Activated T-helper 1 cell treated with anti-CD3 and anti-CD28 coated beads, Interleukin-12 subunit alpha, Interleukin-12 subunit beta, Interleukin-2, Interleukin-4 antibody, amounts not matched to agents 30 ng/mL and 10 ng/mL and 1 ng/mL, durations not matched to agents 14 hours and 24 hours and 36 hours (primary cell): ENCODE measurements around the gene NME7. TPM values are rescaled to one million over a fixed set of nuclear protein-coding genes. Genes with fewer than 3 reads are reported as not detected.
"Not testable (repeated sequence)": the region's sequence is repeated elsewhere in the genome, so short reads cannot be mapped to it uniquely, and the experiment has no call there.

Experiments used
- DNase-seq: peaks from one replicate; pipeline ENCODE4 v3.0.0; 2021; ENCODE audit warnings: low spot score
- H3K27ac Mint-ChIP-seq: one replicate; pipeline ENCODE4 v1.8.0; 2021; ENCODE audit warnings: mild to moderate bottlenecking, mixed read lengths
- H3K27me3 Mint-ChIP-seq: one replicate; pipeline ENCODE4 v1.8.0; 2022; ENCODE audit warnings: mild to moderate bottlenecking, moderate library complexity, mixed read lengths; ENCODE audit not compliant: insufficient read depth
- H3K36me3 Mint-ChIP-seq: one replicate; pipeline ENCODE4 v1.8.0; 2021; ENCODE audit warnings: low read depth, mixed read lengths
- H3K4me1 Mint-ChIP-seq: one replicate; pipeline ENCODE4 v1.8.0; 2021; ENCODE audit warnings: low read depth, mixed read lengths
- H3K4me3 Mint-ChIP-seq: one replicate; pipeline ENCODE4 v1.8.0; 2021; ENCODE audit warnings: mild to moderate bottlenecking, moderate library complexity, mixed read lengths
- H3K9me3 Mint-ChIP-seq: one replicate; pipeline ENCODE4 v1.8.0; 2021; ENCODE audit warnings: mixed read lengths
- intact Hi-C: fragments of 100-400 bp; cut with micrococcal nuclease; formaldehyde crosslinking; loops from one replicate; pipeline ENCODE4 v1.15.1; 2024
- total RNA-seq: library from RNA; stranded (reverse); gene quantifications from 2 replicates; pipeline ENCODE4 v1.2.3, GENCODE V29; 2022

Gene NME7
- total RNA-seq, 1 donor from 2014 or later, result 13.9 TPM

DNA sequence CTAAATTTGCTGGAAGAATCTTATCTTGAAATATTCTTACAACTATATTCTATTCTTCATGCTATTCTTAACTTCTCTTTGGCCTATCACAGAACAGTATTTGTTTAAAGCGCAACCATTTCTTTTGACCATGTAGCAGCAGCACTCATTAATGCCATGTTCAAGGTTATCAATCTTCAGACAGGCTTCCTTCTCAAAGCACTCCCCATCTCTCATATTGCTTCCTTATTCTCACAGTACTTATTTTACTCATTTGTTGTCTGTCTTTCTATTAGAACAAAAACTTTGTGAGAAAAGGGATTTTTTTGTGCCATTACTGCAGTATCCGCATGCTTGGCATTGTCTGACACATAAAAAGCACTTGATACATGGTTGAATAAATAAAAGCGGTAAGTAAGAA, 171.4 kb downstream of the NME7 start:
- Mint-ChIP-seq H3K27ac (no peak overlapping the region), H3K4me1 (no peaks in the 10 kb centered on the region), H3K9me3 (peaks cover 4% of the 10 kb centered on the region), H3K4me3 (no peak overlapping the region), H3K36me3 (no peaks in the 10 kb centered on the region), H3K27me3 (no peaks in the 10 kb centered on the region)
- DNase-seq, result no peak
- intact Hi-C loops, result no loop called here

DNA sequence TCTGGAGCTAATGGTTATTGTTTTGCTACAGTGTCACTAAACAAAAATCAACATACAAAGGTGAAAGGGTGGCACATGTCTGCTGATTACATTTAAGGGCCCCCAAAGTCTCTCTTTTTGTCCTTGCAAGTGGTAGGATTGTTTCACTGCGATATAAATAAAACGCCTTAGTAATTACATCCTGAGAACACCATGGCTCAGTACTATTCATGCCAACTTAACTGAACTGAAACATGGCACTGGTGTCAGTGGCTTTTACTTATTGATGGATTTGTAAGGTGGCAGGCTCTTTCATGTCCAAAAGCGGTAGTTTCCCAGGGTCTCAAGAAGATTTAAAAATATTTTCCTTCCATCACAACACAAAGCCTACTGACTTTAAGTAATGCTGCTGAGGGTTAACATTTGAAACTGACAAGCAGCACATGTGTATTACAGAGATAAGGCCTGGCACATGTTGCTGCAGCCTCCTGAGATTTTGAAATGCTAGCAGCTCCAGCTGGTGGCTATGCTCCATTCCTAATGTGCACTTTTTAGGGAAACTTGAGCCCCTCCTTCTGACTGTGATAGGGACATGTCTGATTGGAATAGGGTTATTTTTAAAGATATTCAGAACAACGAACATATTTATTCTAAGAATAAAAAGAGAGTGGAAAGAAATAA, 174.3 kb downstream of the NME7 start:
- intact Hi-C loops, result no loop called here
- DNase-seq, result no peak
- Mint-ChIP-seq H3K4me3 (no peak overlapping the region), H3K27ac (no peak overlapping the region), H3K27me3 (no peaks in the 10 kb centered on the region), H3K36me3 (no peaks in the 10 kb centered on the region), H3K4me1 (no peaks in the 10 kb centered on the region), H3K9me3 (peaks cover 4% of the 10 kb centered on the region)

DNA sequence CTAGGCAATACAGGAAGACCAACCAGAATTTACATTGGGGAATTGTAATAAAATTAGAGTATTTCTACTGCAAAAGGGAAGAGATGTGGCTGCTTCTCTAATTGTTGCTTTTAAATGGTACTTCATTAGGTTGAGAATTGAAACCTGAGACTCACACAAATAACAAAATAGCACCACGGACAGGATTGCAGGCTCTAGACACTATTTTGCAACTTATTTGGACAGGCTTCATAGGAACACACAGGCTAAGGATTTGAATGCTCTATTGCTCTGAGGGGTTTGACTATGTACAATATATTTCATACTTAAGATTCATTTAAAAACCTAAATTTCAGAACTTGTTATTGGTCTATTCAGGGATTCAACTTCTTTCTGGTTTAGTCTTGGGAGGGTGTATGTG, 181.5 kb downstream of the NME7 start:
- peaks cover 3% of the 10 kb centered on the region for H3K27me3 Mint-ChIP-seq
- no peaks in the 10 kb centered on the region for H3K36me3 Mint-ChIP-seq
- intact Hi-C loops, result no loop called here
- no peak overlapping the region for H3K27ac Mint-ChIP-seq
- no peaks in the 10 kb centered on the region for H3K9me3 Mint-ChIP-seq
- no peak overlapping the region for H3K4me3 Mint-ChIP-seq
- H3K4me1 Mint-ChIP-seq, result no peaks in the 10 kb centered on the region
- no peak for DNase-seq

DNA sequence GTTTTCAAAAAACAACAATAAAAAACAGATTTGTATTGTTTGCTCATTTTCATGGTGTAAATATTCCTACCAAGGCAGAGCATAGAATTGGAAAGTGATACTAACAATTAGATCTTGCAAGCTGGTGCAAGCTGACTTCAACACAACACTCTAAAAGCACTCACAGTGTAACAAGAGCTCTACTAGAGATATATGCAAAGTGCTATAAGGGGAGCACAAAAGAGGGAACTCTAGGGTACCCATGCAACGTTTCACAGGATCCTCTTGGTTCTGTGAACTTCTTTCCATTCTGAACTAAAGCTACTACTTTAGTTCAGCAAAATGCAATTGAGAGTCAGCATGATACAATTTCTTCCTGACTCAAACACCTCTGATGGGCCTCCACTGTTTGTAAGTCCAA, 182.8 kb downstream of the NME7 start:
- Mint-ChIP-seq H3K4me1 (no peaks in the 10 kb centered on the region), H3K36me3 (no peaks in the 10 kb centered on the region), H3K9me3 (no peaks in the 10 kb centered on the region), H3K27me3 (peaks cover 3% of the 10 kb centered on the region), H3K27ac (no peak overlapping the region), H3K4me3 (no peak overlapping the region)
- no peak for DNase-seq
- intact Hi-C loops, result no loop called here

DNA sequence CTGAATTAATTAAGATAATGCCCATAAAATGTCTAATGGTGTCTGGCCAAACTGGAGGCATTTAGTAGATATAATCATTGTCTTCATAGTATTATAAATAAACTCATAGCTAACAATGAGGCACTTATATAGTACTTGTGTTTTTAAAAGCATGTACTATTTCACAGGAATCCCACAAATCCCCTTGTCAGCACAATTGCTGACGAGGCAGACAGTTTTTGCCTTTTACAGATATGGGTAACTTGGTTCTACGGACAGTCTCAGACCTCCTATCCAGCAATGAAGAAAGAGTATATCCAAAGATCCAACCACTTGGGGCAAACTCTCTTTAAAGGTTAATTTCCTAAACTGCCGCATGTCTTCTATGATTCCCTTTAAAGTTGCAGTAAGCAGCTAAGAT, 187.4 kb downstream of the NME7 start:
- no peak for DNase-seq
- no peak overlapping the region for H3K27ac Mint-ChIP-seq
- no peak overlapping the region for H3K4me3 Mint-ChIP-seq
- peaks cover 2% of the 10 kb centered on the region for H3K27me3 Mint-ChIP-seq
- no peaks in the 10 kb centered on the region for H3K4me1 Mint-ChIP-seq
- no peaks in the 10 kb centered on the region for H3K9me3 Mint-ChIP-seq
- intact Hi-C loops, result no loop called here
- no peaks in the 10 kb centered on the region for H3K36me3 Mint-ChIP-seq

- H3K4me3 Mint-ChIP-seq, H3K9me3 Mint-ChIP-seq, H3K27ac Mint-ChIP-seq, intact Hi-C loops, DNase-seq, H3K36me3 Mint-ChIP-seq, H3K4me1 Mint-ChIP-seq, H3K27me3 Mint-ChIP-seq: not testable (repeated sequence)
Observed at GRCh38 chr1:169179431-169179830, 188.2 kb downstream of the NME7 start.

DNA sequence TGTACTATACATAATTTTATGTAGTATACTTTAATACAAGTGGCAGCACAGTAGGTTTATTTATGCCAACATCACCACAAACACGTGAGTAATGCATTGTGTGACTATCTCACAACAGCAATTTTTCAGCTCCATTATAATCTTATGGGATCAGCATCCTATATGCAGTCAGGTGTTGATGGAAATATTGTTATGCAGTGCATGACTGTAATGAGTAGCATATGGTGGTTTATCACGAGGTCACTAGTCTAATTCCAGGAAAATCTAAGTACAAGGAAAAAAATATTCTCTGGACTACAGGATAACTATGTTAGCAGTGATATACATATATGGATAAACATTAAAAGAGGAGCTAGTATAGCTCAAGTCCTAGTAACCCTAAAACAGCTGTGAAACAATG, 192.1 kb downstream of the NME7 start:
- intact Hi-C loops, result no loop called here
- H3K27ac Mint-ChIP-seq, result no peak overlapping the region
- no peak overlapping the region for H3K4me3 Mint-ChIP-seq
- H3K36me3 Mint-ChIP-seq, result no peaks in the 10 kb centered on the region
- no peak for DNase-seq
- H3K9me3 Mint-ChIP-seq, result no peaks in the 10 kb centered on the region
- no peaks in the 10 kb centered on the region for H3K4me1 Mint-ChIP-seq
- peaks cover 2% of the 10 kb centered on the region for H3K27me3 Mint-ChIP-seq

DNA sequence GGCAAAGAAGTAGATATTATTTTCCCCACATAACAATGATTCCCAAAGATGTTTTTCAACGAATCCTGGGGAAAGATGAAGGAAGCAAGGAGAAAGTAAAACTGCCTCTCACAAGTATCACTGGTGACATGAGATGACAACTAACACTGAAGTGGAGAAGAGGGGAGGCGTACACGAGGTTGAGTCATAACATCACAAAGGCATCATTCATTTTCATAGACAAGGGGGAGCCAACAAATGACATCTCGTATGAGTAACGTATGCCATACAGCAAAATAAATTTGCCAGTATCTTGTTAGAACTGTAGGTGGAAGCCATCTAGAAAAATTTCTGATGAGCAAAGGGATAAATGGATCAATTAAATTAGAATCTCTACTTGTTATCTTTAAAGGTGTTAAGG, 204.5 kb downstream of the NME7 start:
- H3K4me1 Mint-ChIP-seq, result peaks cover 8% of the 10 kb centered on the region
- DNase-seq, result no peak
- H3K4me3 Mint-ChIP-seq, result no peak overlapping the region
- intact Hi-C loops, result loop anchor here (1.0 kb wide), 1 partner anchor 24 kb away; no protein-coding TSS in a partner anchor
- H3K9me3 Mint-ChIP-seq, result no peaks in the 10 kb centered on the region
- H3K27me3 Mint-ChIP-seq, result no peaks in the 10 kb centered on the region
- H3K36me3 Mint-ChIP-seq, result no peaks in the 10 kb centered on the region
- H3K27ac Mint-ChIP-seq, result no peak overlapping the region

DNA sequence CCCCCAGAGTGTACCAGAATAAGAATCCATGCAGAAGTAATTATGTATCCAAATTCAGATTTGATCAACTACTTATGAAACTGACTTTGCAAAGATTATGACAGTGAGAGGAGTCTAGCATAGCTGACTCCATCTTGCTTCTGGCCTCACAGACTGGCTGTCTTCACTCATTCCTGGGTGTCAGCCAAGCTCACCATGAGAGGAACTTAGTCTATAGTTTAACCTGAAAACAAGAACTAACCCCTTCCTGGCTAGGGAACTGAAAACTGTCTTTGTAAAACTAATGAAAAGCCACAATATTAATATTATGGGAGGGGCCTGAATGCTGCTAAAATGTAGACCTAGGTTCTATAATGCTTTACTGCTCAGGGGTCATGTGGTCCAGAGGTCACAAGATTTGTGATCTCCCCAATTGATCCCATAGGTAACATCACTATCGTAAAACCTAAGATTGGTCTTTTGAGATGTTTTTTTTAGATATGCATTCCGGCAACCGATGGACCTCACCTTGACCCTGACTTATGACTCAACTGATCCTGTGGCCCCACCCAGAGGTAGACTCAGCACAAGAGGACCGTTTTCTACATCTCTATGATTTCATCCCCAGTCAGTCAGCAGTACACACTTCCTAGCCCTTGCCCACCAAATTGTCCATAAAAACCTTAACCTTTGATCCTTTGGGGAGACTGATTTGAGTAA, 206.0 kb downstream of the NME7 start:
- Mint-ChIP-seq H3K36me3 (no peaks in the 10 kb centered on the region), H3K4me3 (no peak overlapping the region), H3K9me3 (no peaks in the 10 kb centered on the region), H3K4me1 (peaks cover 8% of the 10 kb centered on the region), H3K27me3 (no peaks in the 10 kb centered on the region), H3K27ac (no peak overlapping the region)
- no peak for DNase-seq
- intact Hi-C loops, result no loop called here

- intact Hi-C loops, result no loop called here
- H3K27ac Mint-ChIP-seq, result no peak overlapping the region
- no peak overlapping the region for H3K4me3 Mint-ChIP-seq
- DNase-seq, result no peak
- H3K36me3 Mint-ChIP-seq, result no peaks in the 10 kb centered on the region
- H3K4me1 Mint-ChIP-seq, result peaks cover 8% of the 10 kb centered on the region
- H3K9me3 Mint-ChIP-seq, result no peaks in the 10 kb centered on the region
- no peaks in the 10 kb centered on the region for H3K27me3 Mint-ChIP-seq
Observed at GRCh38 chr1:169160845-169161495, 206.6 kb downstream of the NME7 start.

DNA sequence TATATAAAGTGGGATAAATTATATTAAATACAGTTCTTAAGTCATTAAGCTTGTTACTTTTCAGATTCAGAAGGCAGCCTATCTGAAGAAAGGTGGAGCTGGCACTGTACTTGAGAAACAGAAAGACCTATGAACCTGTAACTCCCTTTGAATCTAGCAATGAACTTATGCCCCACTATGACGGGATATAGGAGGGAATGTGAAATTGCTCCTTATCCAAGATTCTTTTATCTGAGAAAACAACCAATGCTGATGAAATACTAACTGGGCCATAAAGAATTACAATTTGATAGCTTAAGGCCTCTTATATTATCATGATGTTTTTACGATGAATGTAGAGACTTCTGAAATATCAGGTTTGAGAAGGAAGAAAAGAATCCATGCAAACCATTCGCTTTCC, 211.0 kb downstream of the NME7 start:
- H3K36me3 Mint-ChIP-seq, result no peaks in the 10 kb centered on the region
- intact Hi-C loops, result no loop called here
- no peak for DNase-seq

GRCh38 chr1:169155675-169156074, 211.9 kb downstream of the NME7 start:
- H3K36me3 Mint-ChIP-seq, result no peaks in the 10 kb centered on the region
- no peak overlapping the region for H3K4me3 Mint-ChIP-seq
- DNase-seq, result no peak
- H3K27ac Mint-ChIP-seq, result no peak overlapping the region
- no peaks in the 10 kb centered on the region for H3K4me1 Mint-ChIP-seq
- peaks cover 3% of the 10 kb centered on the region for H3K27me3 Mint-ChIP-seq
- no peaks in the 10 kb centered on the region for H3K9me3 Mint-ChIP-seq
- intact Hi-C loops, result no loop called here

More for the DNA sequence above, 211.0 kb downstream of the NME7 start:
- H3K27me3 Mint-ChIP-seq, result peaks cover 3% of the 10 kb centered on the region
- H3K4me1 Mint-ChIP-seq, result no peaks in the 10 kb centered on the region
- no peak overlapping the region for H3K27ac Mint-ChIP-seq
- H3K4me3 Mint-ChIP-seq, result no peak overlapping the region
- H3K9me3 Mint-ChIP-seq, result no peaks in the 10 kb centered on the region

GRCh38 chr1:169151338-169151837, 216.2 kb downstream of the NME7 start:
- H3K27ac Mint-ChIP-seq, result no peak overlapping the region
- intact Hi-C loops, result no loop called here
- no peak overlapping the region for H3K4me3 Mint-ChIP-seq
- peaks cover 3% of the 10 kb centered on the region for H3K27me3 Mint-ChIP-seq
- no peaks in the 10 kb centered on the region for H3K36me3 Mint-ChIP-seq
- no peak for DNase-seq
- no peaks in the 10 kb centered on the region for H3K4me1 Mint-ChIP-seq
- no peaks in the 10 kb centered on the region for H3K9me3 Mint-ChIP-seq
